ENCODE measurements around the gene SECISBP2L.

DNA sequence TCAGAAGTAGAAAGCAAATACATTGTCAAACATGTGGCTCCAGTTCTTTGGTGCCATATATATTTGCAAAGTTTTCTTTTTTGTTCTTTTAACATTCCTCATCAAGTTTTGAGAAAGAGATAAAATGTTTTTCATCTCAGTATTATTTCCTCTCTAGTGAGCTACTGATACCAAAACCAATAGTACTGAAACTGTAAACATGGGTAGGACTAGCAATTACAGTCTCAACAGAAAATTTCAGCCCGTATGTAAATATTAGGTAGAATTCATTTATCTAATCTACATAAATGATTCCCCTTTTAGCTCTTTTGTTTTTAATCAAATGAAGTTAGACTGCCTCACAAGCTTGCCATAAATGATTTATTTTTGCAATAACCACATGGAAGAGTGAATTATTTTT lies 21.4 kb downstream of the SECISBP2L start:
- TF ChIP-seq, protein P1, sequence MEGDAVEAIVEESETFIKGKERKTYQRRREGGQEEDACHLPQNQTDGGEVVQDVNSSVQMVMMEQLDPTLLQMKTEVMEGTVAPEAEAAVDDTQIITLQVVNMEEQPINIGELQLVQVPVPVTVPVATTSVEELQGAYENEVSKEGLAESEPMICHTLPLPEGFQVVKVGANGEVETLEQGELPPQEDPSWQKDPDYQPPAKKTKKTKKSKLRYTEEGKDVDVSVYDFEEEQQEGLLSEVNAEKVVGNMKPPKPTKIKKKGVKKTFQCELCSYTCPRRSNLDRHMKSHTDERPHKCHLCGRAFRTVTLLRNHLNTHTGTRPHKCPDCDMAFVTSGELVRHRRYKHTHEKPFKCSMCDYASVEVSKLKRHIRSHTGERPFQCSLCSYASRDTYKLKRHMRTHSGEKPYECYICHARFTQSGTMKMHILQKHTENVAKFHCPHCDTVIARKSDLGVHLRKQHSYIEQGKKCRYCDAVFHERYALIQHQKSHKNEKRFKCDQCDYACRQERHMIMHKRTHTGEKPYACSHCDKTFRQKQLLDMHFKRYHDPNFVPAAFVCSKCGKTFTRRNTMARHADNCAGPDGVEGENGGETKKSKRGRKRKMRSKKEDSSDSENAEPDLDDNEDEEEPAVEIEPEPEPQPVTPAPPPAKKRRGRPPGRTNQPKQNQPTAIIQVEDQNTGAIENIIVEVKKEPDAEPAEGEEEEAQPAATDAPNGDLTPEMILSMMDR (conservative IDR thresholded peaks at IDR 0.05; ENCODE audit: low read depth, low read length), result no peak
- TF ChIP-seq EZH2 (IDR thresholded peaks at IDR 0.05; ENCODE audit: borderline replicate concordance, low read depth, low read length, poor library complexity, severe bottlenecking), result no peak

Data from A673 (cell line).